ENCODE measurements around the gene MAGI1. TPM values are rescaled to one million over a fixed set of nuclear protein-coding genes. Genes with fewer than 3 reads are reported as not detected.

Gene MAGI1
- total and polyA plus RNA-seq, 10 donors: 3.5 to 104 (median 62.3) TPM

DNA sequence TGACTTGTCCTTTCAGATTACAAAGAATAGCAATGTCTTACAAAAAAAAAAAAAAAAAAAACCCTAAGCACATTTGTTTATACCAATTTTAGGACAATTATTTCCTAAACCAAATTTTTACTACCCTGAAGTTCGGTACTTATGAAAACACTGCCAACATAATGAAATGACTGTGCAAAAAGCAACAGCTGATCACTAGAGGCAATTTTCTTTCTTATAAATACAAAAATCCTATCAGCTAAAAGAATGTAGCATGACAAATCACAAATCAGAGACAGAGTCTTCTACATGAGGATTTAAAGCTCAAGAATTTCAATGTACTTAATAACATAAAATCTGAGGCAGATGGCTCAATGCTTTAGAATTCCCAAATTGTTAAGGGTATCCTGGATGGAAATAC, 191.8 kb downstream of the MAGI1 start:
- H3K4me3 ChIP-seq: no peak overlapping the region
- peaks cover 0 to 2% (median 0%) of the 10 kb centered on the region in 8 donors for H3K9me3 ChIP-seq
- no peaks in the 10 kb centered on the region for H3K27me3 ChIP-seq (replicated peaks in 1 of 7)
- no peak for DNase-seq
- H3K4me1 ChIP-seq: peaks cover 0 to 9% (median 4%) of the 10 kb centered on the region in 6 donors
- H3K36me3 ChIP-seq: no peaks in the 10 kb centered on the region
- intact Hi-C loops (cut with DNase I; ENCODE audit: low total_unique reads): no loop called here
- 79 to 89% (median 86%) methylated on average over 1 of the region's 1 CpG for WGBS, 5 donors
- no peak for TF ChIP-seq POLR2A (IDR thresholded peaks at IDR 0.05)
- no peak for TF ChIP-seq POLR2AphosphoS5 (IDR thresholded peaks at IDR 0.05)
- TF ChIP-seq, protein P1, sequence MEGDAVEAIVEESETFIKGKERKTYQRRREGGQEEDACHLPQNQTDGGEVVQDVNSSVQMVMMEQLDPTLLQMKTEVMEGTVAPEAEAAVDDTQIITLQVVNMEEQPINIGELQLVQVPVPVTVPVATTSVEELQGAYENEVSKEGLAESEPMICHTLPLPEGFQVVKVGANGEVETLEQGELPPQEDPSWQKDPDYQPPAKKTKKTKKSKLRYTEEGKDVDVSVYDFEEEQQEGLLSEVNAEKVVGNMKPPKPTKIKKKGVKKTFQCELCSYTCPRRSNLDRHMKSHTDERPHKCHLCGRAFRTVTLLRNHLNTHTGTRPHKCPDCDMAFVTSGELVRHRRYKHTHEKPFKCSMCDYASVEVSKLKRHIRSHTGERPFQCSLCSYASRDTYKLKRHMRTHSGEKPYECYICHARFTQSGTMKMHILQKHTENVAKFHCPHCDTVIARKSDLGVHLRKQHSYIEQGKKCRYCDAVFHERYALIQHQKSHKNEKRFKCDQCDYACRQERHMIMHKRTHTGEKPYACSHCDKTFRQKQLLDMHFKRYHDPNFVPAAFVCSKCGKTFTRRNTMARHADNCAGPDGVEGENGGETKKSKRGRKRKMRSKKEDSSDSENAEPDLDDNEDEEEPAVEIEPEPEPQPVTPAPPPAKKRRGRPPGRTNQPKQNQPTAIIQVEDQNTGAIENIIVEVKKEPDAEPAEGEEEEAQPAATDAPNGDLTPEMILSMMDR (IDR thresholded peaks at IDR 0.05 in 8 of 11, conservative IDR thresholded peaks at IDR 0.05 in 3 of 11): no peak
- no peak overlapping the region for H3K27ac ChIP-seq

- 65 to 82% (median 73%) methylated on average over 2 of the region's 2 CpGs for WGBS, 5 donors
- H3K36me3 ChIP-seq: no peaks in the 10 kb centered on the region
- peaks cover 0 to 9% (median 4%) of the 10 kb centered on the region in 6 donors for H3K4me1 ChIP-seq
- no peaks in the 10 kb centered on the region for H3K27me3 ChIP-seq (replicated peaks in 1 of 7)
- TF ChIP-seq, protein P1 (IDR thresholded peaks at IDR 0.05 in 8 of 11, conservative IDR thresholded peaks at IDR 0.05 in 3 of 11): no peak
- DNase-seq: no peak
- intact Hi-C loops (cut with DNase I; ENCODE audit: low total_unique reads): no loop called here
- H3K27ac ChIP-seq: no peak overlapping the region
- no peak overlapping the region for H3K4me3 ChIP-seq
- peaks cover 0 to 2% (median 0%) of the 10 kb centered on the region in 8 donors for H3K9me3 ChIP-seq
Observed at GRCh38 chr3:65844370-65844769, 194.3 kb downstream of the MAGI1 start.

- H3K4me3 ChIP-seq: no peak overlapping the region
- H3K27me3 ChIP-seq (replicated peaks in 1 of 7): no peaks in the 10 kb centered on the region
- H3K36me3 ChIP-seq: no peaks in the 10 kb centered on the region
- WGBS, 5 donors: 63 to 78% (median 67%) methylated on average over 1 of the region's 1 CpG
- intact Hi-C loops (cut with DNase I; ENCODE audit: low total_unique reads): no loop called here
- no peak overlapping the region for H3K27ac ChIP-seq
- TF ChIP-seq POLR2AphosphoS5 (IDR thresholded peaks at IDR 0.05) (no peak), POLR2A (IDR thresholded peaks at IDR 0.05) (no peak)
- TF ChIP-seq, protein P1 (IDR thresholded peaks at IDR 0.05 in 8 of 11, conservative IDR thresholded peaks at IDR 0.05 in 3 of 11): no peak
- DNase-seq: no peak
- H3K9me3 ChIP-seq: peaks cover 0 to 2% (median 0%) of the 10 kb centered on the region in 8 donors
- peaks cover 0 to 9% (median 4%) of the 10 kb centered on the region in 6 donors for H3K4me1 ChIP-seq
Observed at GRCh38 chr3:65843732-65844131, 195.0 kb downstream of the MAGI1 start.

DNA sequence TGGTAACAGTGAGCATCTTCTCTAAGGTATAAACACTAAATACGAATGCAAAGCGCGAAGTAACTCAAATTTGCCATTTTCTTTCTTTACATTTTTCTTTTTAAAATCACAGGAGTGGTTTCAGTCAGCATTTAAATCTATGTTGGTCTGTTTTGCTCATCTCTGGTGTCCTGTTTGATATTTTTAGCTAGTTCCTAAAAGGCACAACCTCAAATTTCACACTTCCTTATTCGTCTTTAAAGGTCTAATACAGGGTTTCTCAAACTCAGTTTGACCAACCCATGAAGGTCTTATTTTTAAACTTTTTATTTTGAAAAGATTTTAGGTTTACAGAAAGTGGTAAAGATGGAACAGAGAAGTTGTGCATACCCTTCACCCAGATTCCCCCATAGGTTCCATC, 201.1 kb downstream of the MAGI1 start:
- intact Hi-C loops (cut with DNase I; ENCODE audit: low total_unique reads): no loop called here
- H3K4me1 ChIP-seq: peaks cover 0 to 13% (median 2%) of the 10 kb centered on the region in 6 donors
- H3K27ac ChIP-seq: no peak overlapping the region
- no peaks in the 10 kb centered on the region for H3K36me3 ChIP-seq
- TF ChIP-seq, protein P1 (IDR thresholded peaks at IDR 0.05 in 8 of 11, conservative IDR thresholded peaks at IDR 0.05 in 3 of 11): no peak
- TF ChIP-seq POLR2AphosphoS5 (IDR thresholded peaks at IDR 0.05): no peak
- no peak for TF ChIP-seq POLR2A (IDR thresholded peaks at IDR 0.05)
- no peak for DNase-seq
- 54 to 88% (median 71%) methylated on average over 4 of the region's 4 CpGs for WGBS, 5 donors
- no peaks in the 10 kb centered on the region for H3K27me3 ChIP-seq (replicated peaks in 1 of 7)
- no peak overlapping the region for H3K4me3 ChIP-seq
- no peaks in the 10 kb centered on the region for H3K9me3 ChIP-seq
